HG02588 (cell line): ENCODE measurements around the gene ADGRD1.

Experiments used
- ATAC-seq: cut with Tn5 transposase; IDR thresholded peaks from one replicate; pipeline ENCODE4 v1.9.1; 2021; ENCODE audit warnings: mild to moderate bottlenecking, moderate library complexity; ENCODE audit not compliant: unreplicated experiment

The ADGRD1 gene

DNA sequence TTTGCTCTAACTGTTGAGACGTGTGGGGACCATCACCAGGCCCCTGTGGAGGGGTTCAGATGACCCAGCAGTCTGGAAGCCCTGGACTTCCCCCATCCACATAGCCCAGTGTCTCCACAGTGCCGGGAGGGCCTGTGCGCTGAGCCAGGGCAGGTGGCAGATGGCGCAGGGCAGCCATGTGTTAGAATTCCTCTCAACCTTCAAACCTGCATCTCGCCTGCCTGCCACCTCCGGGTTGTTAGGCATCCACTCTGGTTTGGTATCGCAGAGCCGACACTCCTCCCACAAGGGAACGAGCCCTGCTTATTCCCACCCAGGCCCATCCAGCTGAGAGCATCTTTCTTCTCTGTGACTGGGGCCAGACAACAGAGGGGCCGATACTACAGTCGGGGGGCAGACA is 84.5 kb downstream of the ADGRD1 start:
- no peak for ATAC-seq

DNA sequence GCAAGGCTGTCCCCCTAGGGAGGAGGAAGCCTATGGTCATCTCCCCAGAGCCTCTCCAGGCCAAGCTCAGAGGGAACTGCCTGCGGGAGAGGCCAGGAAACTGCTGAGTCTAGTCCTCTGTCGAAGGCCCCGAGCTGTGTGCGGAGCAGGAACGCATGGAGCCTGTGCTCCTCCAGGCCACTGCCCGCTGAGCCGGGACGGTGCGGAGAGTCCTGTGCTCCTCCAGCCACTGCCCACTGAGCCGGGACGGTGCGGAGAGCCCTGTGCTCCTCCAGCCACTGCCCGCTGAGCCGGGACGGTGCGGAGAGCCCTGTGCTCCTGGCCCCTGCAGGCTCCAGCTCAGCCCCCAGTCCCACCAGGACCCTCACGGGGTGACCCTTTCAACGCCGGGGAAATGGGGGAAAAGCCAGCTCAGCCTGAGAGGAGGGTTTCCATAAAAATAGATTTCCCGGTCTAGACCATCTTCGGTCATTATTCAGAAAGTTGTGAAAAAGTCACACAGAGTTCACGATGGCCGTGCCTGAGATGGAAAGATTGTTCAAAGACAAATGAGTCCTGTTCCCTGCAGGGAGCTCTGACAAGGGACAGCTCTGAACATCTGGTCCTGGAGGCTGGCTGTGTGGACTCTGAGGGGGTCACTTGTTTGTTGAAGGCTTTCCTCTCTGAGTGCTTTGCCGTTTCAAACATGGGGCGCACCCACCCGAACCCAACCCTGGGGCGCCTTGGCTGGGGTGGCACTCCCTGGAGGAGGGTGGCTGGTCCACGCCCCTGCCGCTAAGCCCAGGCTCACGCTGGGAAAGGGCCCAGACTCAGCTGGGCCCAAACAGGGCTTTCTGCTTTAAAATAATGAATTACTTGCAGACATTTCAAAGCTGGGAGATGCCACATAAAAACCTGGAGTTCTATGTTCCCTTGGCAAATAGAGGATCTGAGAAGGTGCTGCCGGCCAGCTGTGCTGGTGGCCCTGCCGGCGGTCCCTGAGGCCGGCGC is 85.5 kb downstream of the ADGRD1 start:
- no peak for ATAC-seq

DNA sequence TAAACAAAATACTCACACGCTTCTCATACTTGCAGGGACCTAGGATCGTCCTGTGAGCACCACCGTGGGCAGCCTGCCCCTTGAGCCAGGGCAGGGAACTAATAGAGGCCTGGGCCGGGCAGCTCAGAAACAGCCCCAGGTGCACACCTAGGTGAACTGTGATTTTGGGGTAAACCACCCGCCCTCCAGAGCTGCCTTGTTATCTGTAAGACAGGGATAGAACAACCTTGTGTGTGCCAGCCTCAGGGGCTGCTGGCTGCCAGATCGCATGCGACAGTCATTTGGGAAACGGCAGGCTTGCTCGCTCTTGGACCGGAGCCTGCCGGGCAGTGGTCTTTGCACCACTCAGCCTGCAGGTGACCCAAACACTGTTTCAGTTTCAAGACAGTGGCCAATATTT is 86.8 kb downstream of the ADGRD1 start:
- no peak for ATAC-seq

DNA sequence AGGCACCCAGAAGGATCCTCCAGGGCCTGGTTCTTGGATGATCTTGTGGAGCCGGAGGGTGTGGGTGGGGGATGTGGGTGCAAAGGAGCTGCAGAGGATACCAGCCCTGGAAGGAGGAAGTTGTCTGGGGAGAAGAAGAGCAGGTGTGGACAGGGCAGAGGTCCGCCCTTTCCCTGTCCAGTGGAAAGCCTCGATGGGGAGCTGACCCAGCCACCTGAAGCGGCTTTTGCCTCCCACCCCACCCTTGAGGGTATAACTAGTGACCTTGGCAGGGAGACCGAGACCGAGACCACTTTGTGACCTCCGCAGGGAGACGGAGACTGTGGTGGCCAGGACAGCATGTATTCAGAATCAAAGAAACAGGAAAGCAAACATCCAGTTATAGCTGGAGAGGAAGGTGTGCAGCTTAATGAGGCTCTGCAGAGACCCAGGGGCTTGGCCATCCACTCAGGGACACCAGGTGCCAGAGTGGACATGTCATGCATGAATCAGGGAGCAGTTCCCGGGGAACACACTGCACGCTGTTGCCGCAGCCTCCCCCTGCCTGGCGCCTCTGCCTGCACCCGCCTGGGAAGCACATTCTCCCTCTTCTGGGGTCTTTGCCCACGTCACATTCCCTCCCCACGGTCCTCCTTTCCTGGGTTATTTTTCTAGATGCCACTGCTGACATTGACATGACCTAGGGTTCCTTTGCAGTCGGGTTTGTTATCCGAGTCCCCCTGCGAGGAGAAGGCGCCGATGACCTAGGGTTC is 87.7 kb downstream of the ADGRD1 start:
- no peak for ATAC-seq

DNA sequence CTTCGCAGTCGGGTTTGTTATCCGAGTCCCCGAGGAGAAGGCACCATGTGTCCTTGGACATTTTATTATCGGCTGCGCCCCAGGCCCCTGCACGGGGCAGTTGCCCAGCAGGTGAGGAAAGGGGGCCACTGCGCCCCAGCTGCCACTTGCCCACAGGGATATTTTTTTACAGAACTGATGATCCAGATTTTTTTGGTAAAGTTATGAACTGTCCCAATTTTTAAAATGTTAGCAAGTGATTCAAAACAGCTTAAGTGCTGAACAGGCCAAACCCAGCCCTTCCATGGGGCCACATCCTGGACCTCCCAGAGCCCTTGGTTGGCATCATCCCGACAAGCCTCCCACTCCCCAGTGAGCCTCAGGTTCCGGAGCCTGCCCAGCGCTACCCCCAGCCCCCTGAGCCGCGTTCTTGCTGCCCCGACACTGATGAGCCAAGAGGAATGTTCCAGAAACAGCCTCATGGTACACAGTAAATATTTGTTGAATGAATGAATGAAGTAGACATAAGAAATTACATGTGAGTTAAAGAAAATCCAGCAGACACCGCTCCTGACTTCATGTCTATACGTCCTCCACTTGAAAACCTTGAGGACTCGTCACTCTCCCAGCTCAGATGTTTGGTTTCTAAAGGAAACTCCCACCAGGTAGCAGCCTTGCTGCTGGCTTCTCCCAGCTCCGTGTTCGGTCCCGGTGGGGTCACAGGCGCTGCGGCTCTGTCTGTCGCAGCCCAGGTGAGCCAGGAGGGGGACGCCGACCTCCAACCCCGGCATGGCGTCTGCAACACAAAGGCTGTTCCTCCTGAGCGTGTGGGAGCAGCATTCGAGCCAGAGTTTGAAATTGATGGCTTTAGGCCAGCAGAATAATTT is 88.5 kb downstream of the ADGRD1 start:
- ATAC-seq = no peak

DNA sequence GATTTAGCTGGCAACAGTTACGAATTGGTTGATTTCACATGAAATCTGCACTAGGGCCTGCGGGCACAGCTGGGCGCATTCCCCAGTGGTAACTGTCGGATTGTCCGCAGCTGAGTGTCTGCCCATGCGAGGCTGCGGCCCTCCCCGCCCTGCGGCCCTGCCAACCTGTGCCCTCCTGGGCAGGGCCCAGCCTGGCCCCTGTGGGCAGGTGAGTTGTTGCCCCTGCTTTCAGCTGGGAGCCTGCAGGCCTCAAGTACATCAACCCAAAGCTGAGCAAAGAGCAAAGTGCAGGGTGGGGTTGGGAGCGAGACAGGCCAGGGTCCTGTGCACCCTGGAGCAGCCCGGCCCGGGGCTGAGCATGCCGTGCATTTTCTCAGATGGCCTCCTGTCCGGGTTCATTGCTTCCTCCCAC is 89.1 kb downstream of the ADGRD1 start:
- no peak for ATAC-seq

DNA sequence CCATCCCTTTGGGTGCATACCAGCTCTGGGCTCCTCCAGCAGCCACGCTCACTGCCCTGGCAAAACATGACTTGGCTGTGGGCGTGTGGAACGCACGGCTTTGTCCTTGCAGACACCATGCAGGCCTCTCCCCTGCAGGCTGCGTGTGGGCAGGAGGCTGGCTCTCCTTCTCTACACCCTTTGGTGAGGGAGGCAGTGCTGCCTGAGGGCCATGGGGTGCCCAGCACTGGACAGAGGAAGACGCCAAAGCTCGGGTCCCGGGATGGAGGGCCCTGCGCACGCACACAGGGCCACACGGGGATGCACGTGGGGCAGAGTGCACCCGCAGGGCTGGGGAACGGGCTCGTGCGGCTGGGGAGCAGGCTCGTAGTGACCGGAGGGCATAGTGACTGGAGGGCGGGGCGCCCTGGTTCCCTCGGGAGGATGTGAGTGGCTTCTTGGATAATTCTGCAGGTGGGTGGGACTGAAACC is 89.7 kb downstream of the ADGRD1 start:
- no peak for ATAC-seq

DNA sequence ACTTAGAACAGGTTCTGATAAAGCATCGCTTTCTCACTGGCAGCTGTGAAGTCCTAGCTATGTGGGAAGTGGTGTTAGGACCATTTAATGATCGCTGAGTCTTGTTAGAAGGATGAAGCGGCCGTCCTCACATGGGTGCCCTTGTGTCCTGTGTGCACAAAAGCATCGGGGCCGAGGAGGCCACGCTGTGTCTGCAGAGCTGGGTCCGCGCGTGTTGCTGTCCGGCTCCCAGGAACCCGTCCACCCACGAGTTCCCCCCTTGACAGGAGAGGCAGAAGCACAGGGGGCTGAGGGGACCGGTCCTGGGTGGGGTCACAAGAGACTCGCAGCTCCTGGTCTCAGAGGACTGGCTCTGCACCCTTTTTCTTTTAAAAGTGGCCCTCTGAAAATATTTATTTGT is 90.4 kb downstream of the ADGRD1 start:
- no peak for ATAC-seq

DNA sequence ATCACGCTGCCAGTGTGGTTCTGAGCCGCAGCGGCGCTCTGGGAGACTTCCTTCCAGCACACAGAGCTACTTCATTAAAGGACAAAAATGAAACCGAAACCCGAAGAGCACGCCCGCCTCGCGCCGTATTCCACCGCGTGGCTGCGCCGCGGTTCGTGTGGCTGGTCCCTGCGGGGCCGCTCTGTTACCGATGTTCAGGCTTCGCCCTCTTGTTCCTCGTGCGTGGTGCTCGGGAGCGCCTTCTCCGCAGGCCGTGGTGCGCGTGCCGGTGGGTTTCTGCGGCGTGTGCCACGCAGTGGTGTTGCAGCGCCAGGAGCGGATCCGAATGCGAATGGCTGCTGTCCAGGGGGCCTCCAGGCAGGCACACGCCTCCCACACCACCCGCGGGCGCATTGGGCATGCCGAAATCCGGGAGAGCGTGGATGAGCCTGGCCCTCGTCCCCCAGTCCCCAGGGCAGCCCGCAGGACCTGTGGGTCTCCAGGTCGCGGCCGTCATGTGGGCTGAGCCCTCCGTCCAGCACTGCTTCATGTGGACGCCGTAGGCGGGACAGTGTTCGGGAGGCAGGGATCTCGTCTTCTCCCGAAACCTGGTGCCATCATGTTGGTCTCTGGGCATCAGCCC is 91.2 kb downstream of the ADGRD1 start:
- ATAC-seq = no peak

DNA sequence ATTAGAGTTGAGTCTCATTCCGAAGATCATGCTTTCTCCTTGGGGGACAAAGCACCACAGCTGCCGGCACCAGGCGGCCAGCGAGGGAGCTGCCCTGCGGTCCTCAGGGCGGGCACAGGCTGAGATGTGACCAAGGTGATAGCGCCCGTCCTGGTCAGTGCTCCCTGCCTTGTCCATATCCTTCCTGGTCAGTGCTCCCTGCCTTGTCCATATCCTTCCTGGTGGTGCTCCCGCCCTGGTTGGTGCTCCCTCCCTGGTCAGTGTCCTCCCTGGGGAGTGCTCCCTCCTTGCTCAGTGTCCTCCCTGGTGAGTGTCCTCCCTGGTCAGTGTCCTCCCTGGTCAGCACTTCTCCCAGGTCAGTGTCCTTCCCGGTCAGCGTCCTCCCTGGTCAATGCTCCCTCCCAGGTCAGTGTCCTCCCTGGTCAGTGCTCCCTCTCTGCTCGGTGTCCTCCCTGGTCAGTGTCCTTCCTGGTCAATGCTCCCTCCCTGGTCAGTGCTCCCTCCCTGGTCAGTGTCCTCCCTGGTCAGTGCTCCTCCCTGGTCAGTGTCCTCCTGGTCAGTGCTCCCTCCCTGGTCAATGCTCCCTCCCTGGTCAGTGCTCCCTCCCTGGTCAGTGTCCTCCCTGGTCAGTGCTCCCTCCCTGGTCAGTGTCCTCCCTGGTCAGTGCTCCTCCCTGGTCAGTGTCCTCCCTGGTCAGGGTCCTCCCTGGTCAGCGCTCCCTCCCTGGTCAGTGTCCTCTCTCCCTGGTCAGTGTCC is 92.2 kb downstream of the ADGRD1 start:
- no peak for ATAC-seq

DNA sequence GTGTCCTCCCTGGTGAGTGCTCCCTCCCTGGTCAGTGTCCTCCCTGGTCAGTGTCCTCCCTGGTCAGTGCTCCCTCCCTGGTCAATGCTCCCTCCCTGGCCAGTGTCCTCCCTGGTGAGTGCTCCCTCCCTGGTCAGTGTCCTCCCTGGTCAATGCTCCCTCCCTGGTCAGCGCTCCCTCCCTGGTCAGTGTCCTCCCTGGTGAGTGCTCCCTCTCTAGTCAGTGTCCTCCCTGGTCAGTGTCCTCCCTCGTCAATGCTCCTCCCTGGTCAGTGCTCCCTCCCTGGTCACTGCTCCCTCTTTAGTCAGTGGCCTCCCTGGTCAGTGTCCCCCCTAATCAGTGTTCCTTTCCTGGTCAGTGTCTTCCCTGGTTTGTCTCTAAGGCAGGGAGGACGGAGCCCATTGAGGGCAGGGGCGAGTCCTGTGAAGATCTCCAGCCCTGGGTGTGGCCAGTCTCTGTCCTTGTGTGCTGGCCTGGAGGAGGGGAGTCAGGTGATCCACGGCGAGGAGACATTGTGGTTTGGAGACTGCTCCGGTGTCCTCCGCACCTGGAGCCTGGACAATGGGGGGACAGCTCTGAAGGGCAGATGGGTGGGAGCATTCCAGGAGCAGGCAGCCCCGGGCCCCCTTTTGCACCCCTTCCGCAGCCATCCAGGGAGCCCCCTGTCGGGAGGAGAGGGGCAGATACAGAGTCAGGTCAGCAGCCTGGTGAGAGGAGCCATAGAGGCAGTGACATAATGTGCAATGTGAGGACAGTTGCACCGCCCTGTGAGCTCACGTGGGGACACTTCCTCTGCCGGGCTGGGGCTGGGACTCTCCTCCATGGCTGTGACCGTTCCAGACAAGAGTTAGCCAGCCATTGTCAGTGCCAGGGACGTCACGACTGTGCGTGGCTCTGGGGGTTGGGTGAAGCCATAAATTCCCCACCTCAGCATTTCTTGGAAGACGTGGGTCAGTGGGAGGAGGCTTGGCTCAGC is 93.4 kb downstream of the ADGRD1 start:
- ATAC-seq = no peak

DNA sequence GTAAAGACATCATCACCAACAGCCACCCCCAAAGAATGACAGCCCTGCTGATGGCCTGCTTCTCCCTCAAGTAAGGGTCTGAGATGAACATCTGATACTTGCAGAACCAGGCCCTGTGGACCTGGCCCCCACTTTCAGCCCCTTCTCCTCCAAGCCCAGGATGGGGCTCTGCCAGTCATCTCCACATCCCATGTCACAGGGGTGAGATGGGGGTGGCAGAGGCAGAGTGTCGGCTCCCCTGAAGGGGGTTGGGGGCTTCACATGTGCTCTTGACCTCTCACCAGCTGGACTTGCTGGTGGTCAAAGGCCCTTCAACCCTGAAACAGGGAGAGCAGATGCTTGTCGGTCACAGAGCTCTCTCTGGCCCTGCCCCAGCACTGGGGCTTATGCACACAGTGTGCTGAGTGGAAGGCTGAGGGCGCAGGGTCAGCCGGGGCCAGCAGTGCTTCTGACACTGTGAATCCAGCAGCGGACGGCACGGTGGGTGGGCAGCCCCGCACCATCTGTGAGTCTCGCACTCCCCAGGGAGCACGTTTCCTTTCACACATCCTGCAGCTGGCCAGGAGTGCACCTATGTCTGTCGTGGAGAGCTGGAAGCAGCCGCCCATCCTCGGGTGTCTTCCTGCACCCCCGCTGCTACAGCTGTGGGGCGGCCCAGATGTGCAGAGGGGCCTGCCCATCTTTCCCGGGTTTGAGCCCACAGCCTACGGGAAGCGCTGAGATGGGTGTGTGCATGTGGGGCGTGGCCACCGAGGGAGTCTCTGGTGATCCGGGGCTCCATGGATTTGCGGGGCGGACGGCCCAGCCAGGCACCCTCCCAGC is 94.3 kb downstream of the ADGRD1 start:
- ATAC-seq = no peak

DNA sequence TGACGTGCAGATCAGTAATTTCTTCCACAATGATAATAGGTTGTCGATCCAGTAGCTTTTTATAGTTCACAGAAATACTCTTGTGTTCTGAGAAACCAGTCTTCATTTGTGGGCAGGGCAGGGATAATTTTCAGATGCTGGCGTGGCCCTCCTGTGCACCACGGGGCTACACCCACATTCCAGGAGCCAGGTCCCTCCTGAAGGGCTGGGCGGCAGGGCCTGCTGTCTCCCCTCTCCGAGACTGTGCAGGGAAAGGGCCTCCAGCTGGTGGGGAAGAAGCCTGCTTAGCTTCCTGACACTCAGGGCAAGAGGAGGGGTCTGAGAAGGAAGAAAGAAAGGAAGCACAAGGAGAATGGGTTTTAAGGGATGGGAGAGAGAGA is 94.9 kb downstream of the ADGRD1 start:
- ATAC-seq = no peak

DNA sequence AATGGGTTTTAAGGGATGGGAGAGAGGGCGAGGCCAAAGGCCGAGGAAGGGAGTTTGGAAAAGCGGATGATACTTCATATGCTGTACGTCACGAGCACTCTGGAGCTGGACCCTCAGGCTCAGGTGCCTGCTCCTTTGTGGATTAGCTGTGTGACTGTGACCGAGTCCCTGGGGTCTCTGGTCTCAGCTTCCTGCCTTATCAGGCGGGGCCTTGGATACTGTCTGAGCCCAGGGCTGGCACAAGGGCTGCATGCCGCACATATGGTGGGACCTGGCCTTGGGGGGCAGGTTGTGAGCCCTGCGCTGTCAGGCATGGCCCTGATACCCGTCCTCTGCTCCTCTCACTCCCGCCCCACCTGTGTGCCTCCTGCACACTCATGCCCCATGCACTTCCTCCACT is 95.3 kb downstream of the ADGRD1 start:
- no peak for ATAC-seq

DNA sequence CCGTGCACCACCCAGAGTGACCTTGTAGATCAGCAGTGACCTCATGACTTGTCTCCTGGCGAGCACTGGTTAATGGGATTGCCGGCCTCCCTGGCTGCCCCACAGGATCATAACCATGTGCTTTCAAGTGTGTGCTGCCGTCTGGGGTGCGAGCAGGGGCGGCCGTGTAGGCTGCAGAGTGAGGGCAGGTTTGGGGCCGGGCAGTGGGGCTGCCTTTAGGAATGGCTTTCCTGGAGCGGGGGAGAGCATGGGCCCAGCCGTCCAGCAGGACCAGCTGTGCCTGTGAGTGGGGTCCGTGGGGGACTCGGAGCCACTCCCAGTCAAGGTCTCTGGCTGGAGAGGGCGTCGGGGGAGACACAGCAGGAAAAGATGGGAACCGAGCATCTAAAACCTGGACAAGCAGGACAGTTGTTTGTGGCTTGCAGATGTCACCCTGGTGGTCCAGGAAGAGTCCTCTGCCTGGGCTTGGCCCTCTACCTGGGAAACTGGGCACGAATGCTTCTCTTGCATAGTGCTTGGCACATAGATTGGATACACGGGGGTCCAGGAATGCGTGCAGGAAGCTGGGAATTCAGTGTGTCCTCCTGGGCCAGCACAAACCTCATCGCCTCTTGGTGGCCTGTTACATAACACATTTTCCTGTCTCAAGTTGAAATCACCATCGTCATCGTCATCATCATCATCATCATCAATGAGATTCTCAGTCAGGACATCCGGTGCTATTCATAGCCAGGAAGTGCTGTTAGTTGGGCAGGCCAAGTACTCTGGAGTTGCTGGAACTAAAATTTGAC is 96.0 kb downstream of the ADGRD1 start:
- no peak for ATAC-seq

DNA sequence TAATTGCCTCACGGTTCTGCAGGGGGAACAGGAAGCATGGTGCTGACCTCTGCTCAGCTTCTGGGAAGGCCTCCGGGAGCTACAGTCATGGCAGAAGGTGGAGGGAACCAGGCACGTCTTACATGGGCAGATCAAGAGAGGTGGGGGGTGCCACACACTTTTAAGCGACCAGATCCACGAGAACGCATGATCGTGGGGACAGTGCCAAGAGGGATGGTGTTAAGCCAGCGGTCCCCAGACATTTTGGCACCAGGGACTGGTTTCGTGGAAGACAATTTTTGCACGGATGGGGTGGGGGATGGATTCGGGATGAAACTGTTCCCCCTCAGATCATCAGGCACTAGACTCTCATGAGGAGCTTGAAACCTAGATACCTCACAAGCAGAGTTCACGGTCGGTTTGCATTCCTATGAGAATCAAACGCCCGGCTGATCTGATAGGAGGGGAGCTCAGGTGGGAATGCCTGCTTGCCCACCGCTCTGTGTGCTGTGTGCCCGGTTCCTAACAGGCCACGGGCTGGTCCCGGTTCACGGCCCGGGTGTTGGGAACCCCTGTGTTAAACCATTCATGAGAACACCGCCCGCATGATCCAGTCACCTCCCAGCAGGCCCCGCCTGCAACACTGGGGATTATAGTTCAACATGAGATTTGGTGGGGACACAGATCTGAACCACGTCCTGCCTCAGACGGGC is 96.9 kb downstream of the ADGRD1 start:
- no peak for ATAC-seq

DNA sequence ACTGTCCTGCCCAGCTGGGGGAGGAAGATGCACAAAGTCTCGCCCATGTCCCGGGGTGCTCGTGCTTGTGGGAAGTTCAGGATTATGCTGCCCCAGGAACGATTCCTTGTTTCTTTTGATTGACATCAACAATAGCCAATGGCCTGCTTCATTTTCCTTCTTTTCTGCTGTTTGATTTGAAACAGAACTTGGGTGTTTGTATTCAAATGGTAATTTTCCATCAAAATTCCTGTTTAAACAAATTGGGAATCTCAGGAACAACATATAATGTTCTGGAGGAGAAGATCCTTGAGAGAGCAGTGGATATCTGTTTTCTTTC is 97.4 kb downstream of the ADGRD1 start:
- no peak for ATAC-seq
